Right lobe of liver (tissue), 6 donors: ENCODE results near the gene SLU7. TPM values are rescaled to one million over a fixed set of nuclear protein-coding genes. Genes with fewer than 3 reads are reported as not detected.

Experiments used
- ATAC-seq, 4 donors: fragments of 200-7000 bp; cut with Tn5 transposase; one replicate each; pipeline ENCODE4 v1.9.1; 2020; ENCODE audit warnings: mild to moderate bottlenecking in 4 of 4, moderate library complexity in 4 of 4
- DNase-seq, 3 donors: peaks; one replicate each; pipeline ENCODE4 v3.0.0-alpha.2; 2020
- H3K27ac ChIP-seq, 3 donors: fragments of 200-600 bp; one replicate each; pipeline ENCODE4 v1.8.0; 2022
- H3K27me3 ChIP-seq, 2 donors: fragments of 200-600 bp; one replicate each; pipeline ENCODE4 v1.8.0; 2022
- H3K36me3 ChIP-seq, 4 donors: fragments of 200-600 bp; sonication (generic) in 1 of 4; one replicate each; pipeline versions ENCODE4 v1.5.1 to v1.8.0; 2017 to 2022; ENCODE audit warnings: control low read depth in 1 of 4
- H3K4me1 ChIP-seq, 4 donors: fragments of 200-600 bp; sonication (generic) in 1 of 4; one replicate each; pipeline versions ENCODE4 v1.5.1 to v1.8.0; 2017 to 2022; ENCODE audit warnings: control low read depth in 1 of 4
- H3K4me3 ChIP-seq, 3 donors: fragments of 200-600 bp; one replicate each; pipeline ENCODE4 v1.8.0; 2022
- H3K9me3 ChIP-seq, 4 donors: fragments of 200-600 bp; sonication (generic) in 1 of 4; one replicate each; pipeline versions ENCODE4 v1.5.1 to v1.8.0; 2017 to 2022; ENCODE audit warnings: control low read depth in 1 of 4
- POLR2A ChIP-seq: fragments of 450-650 bp; IDR thresholded peaks from one replicate; pipeline ENCODE4 v1.6.1; 2017; ENCODE audit warnings: antibody characterized with exemption, mild to moderate bottlenecking
- WGBS: methylation state at CpG from one replicate; pipeline ENCODE4 v1.1.6; 2018; ENCODE audit warnings: low coverage, low lambda C conversion rate; ENCODE audit not compliant: insufficient coverage; ENCODE audit errors: missing lambda C conversion rate; 5-methylcytosine and 5-hydroxymethylcytosine counted together
- intact Hi-C, 2 donors: fragments of 100-400 bp; cut with DNase I; formaldehyde crosslinking; loops; one replicate each; pipeline versions ENCODE4 v1.11.2 to v1.14.1; 2022
- total RNA-seq, 6 experiments: library from RNA; depleted of rRNA in 2 of 6; stranded (reverse); fragments of >200 nt in 2 of 6; fragmentation: NEBNext Ultra II Directional in 3 of 6; extraction: Animal tissue kit (Norgen Biotek cat#: 25700) in 3 of 6; gene quantifications; one replicate each; pipeline versions ENCODE4 v1.1.0 to v1.2.4, GENCODE V29; 2016 to 2023
- TF ChIP-seq, protein P1 (sequence below), 4 donors: fragments of 200-600 bp in 3 of 4; fragments of 450-650 bp in 1 of 4; IDR thresholded peaks; one replicate each; pipeline versions ENCODE4 v1.5.1 to v1.8.0; 2016 to 2022; ENCODE audit warnings: antibody characterized with exemption in 4 of 4, mild to moderate bottlenecking in 2 of 4
- donor health status: DM: no; HTN: yes; CAD: no.
- donor health status: DM: no; HTN: no; CAD: no.
- donor health status: DM: no; HTN: no; CAD: no.
- donor health status: DM: no; HTN: yes; CAD: no.
- donor health status: DM: no; HTN: yes; CAD: no.

The SLU7 gene
- total RNA-seq, 6 experiments from 2014 or later: 11.6 to 19.4 (median 17.0) TPM

- H3K36me3 ChIP-seq: no peaks in the 10 kb centered on the region
- H3K4me3 ChIP-seq: no peak overlapping the region
- DNase-seq (no peak), ATAC-seq (no peak)
- H3K27ac ChIP-seq: no peak overlapping the region
- WGBS: 47% methylated on average over 3 of the region's 3 CpGs
- TF ChIP-seq, protein P1, sequence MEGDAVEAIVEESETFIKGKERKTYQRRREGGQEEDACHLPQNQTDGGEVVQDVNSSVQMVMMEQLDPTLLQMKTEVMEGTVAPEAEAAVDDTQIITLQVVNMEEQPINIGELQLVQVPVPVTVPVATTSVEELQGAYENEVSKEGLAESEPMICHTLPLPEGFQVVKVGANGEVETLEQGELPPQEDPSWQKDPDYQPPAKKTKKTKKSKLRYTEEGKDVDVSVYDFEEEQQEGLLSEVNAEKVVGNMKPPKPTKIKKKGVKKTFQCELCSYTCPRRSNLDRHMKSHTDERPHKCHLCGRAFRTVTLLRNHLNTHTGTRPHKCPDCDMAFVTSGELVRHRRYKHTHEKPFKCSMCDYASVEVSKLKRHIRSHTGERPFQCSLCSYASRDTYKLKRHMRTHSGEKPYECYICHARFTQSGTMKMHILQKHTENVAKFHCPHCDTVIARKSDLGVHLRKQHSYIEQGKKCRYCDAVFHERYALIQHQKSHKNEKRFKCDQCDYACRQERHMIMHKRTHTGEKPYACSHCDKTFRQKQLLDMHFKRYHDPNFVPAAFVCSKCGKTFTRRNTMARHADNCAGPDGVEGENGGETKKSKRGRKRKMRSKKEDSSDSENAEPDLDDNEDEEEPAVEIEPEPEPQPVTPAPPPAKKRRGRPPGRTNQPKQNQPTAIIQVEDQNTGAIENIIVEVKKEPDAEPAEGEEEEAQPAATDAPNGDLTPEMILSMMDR (IDR thresholded peaks at IDR 0.05): no peak
- no peak for TF ChIP-seq POLR2A
- H3K27me3 ChIP-seq: no peaks in the 10 kb centered on the region
- no peaks in the 10 kb centered on the region for H3K9me3 ChIP-seq
- intact Hi-C loops: no loop called here
- H3K4me1 ChIP-seq: no peaks in the 10 kb centered on the region
These were observed 58.6 kb downstream of the SLU7 start for GRCh38 chr5:160360310-160360709.

DNA sequence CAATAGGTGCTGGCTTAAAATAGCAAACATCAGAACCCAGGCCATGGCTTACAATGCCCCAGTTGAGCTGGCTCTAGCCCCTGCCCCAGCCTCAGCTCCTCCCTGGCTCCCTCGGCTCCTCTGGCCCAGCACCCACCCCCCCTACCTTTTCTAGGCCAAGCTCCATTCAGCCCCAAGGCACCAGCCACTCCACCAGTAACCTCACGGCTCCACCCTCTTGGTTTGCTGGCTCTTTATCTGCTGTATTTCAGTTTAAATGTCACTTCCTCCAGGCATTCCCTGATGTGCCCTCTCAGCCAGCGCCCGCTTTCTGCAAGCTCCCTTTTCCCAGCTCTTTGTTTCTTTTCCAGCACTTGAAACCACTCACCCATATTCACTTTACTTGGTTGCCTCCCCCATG lies 59.1 kb downstream of the SLU7 start:
- no peak for DNase-seq
- Histone ChIP-seq H3K27me3 (no peaks in the 10 kb centered on the region), H3K4me3 (no peak overlapping the region), H3K36me3 (no peaks in the 10 kb centered on the region), H3K27ac (no peak overlapping the region), H3K9me3 (no peaks in the 10 kb centered on the region), H3K4me1 (no peaks in the 10 kb centered on the region)
- intact Hi-C loops: no loop called here
- ATAC-seq: no peak
- WGBS: 69% methylated on average over 4 of the region's 4 CpGs
- TF ChIP-seq, protein P1 (IDR thresholded peaks at IDR 0.05): no peak
- TF ChIP-seq POLR2A: no peak

GRCh38 chr5:160359242-160359641 lies 59.6 kb downstream of the SLU7 start:
- intact Hi-C loops: no loop called here
- H3K27ac ChIP-seq: no peak overlapping the region
- TF ChIP-seq, protein P1 (IDR thresholded peaks at IDR 0.05): no peak
- TF ChIP-seq POLR2A: no peak

DNA sequence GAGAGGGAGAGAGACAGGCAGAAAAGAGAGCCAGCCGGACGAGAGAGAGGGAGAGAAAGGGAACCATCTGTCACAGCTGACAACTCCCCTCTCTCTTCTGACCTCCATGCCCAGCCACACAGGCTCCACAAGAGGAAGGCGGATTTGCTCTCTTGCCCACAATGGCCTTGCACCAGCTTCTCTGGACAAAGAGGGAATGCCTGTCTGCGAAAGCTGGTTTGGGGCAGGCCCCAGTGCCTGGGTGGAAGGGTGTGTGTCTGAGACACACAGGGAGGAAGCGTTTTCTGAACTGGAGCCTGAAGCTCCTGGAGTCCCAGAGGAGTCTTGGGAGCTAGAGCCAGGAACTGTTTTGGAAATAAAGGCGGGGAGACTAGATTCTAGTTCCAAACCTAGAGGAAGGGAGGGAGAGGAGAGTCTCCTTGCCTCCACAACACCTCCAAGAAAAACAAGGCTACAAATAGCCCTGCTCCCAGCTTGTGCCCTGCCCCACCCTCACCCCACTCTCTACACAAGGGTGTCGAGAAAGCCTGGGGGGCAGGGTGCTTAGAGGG lies 60.9 kb downstream of the SLU7 start:
- 60% methylated on average over 3 of the region's 7 CpGs for WGBS
- intact Hi-C loops: no loop called here
- Histone ChIP-seq H3K4me1 (no peaks in the 10 kb centered on the region), H3K36me3 (no peaks in the 10 kb centered on the region), H3K9me3 (no peaks in the 10 kb centered on the region), H3K4me3 (no peak overlapping the region), H3K27me3 (no peaks in the 10 kb centered on the region), H3K27ac (no peak overlapping the region)
- DNase-seq: no peak
- peak in 1 of 4 donors; percentile 36 for ATAC-seq
- TF ChIP-seq, protein P1 (IDR thresholded peaks at IDR 0.05): no peak
- TF ChIP-seq POLR2A: no peak

More at GRCh38 chr5:160359242-160359641, 59.6 kb downstream of the SLU7 start:
- 5% methylated on average over 1 of the region's 1 CpG for WGBS
- H3K36me3 ChIP-seq: no peaks in the 10 kb centered on the region
- no peaks in the 10 kb centered on the region for H3K9me3 ChIP-seq
- DNase-seq (no peak), ATAC-seq (no peak)
- no peak overlapping the region for H3K4me3 ChIP-seq
- no peaks in the 10 kb centered on the region for H3K4me1 ChIP-seq
- H3K27me3 ChIP-seq: no peaks in the 10 kb centered on the region

- H3K27ac ChIP-seq: no peak overlapping the region
- ATAC-seq: no peak
- intact Hi-C loops: no loop called here
- H3K4me1 ChIP-seq: no peaks in the 10 kb centered on the region
- H3K4me3 ChIP-seq: no peak overlapping the region
- H3K9me3 ChIP-seq: no peaks in the 10 kb centered on the region
- no peaks in the 10 kb centered on the region for H3K36me3 ChIP-seq
- TF ChIP-seq, protein P1 (IDR thresholded peaks at IDR 0.05): no peak
- TF ChIP-seq POLR2A: no peak
- no peaks in the 10 kb centered on the region for H3K27me3 ChIP-seq
- no peak for DNase-seq
- WGBS: 61% methylated on average over 7 of the region's 7 CpGs
These were observed 61.5 kb downstream of the SLU7 start for GRCh38 chr5:160357394-160357793.
